GM18499 (cell line): ENCODE measurements around the gene SOS2.

ENCODE experiments used
- ATAC-seq: cut with Tn5 transposase; IDR thresholded peaks from one replicate; pipeline ENCODE4 v1.9.1; 2021; ENCODE audit warnings: moderate number of reproducible peaks; ENCODE audit not compliant: insufficient read depth, unreplicated experiment

Gene SOS2

DNA sequence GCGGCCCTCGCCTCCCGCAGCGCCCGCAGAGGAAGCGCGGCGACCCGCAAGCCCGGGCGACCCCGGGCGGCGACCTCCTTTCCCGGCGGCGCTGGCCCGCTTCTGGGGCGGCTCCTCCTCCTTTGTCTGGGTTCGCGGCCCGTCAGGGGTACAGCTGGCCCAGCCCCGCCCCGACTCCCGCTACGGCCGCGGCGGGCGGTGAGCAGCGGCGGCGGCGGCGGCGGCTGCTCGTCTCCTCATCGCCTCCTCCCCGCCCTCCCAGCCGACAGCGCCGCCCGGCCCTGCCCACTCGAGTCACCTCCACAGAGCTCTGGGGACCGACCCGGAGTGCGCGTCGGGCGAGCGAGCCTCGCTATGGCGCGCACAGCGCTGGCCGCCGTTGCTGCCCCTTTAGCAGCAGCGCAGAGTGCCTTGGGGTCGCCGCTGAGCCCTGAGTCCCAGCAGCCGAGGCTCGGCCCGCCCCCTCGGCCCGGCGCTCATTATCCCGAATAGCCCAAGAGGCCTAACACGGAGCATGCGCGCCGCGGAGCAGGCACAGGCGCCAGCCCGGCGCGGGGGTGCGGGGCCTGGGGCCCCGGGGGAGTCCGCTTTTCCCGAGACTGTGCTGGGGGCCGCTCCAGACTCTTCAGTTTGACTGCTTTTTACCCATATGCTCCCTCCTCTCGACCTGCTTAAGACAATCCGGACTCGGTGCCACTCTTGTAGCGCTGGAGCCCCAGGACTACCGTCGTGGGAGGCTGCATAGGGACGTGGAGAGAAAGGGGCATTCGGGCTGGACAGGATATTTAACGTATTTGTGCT, at the start of gene SOS2:
Gene SOS2, minus strand, starts transcription at position 104 of the 801 bp plus-strand sequence. CDS start 295 bp downstream, outside the sequence.
- peak; percentile 52 for ATAC-seq

GRCh38 chr14:50272498-50272897, 41.1 kb upstream of the SOS2 start:
- ATAC-seq = no peak

GRCh38 chr14:50270932-50271331, 39.6 kb upstream of the SOS2 start:
- no peak for ATAC-seq

GRCh38 chr14:50265029-50265428, 33.7 kb upstream of the SOS2 start:
- ATAC-seq = no peak

GRCh38 chr14:50263321-50263720, 31.9 kb upstream of the SOS2 start:
- ATAC-seq = no peak

DNA sequence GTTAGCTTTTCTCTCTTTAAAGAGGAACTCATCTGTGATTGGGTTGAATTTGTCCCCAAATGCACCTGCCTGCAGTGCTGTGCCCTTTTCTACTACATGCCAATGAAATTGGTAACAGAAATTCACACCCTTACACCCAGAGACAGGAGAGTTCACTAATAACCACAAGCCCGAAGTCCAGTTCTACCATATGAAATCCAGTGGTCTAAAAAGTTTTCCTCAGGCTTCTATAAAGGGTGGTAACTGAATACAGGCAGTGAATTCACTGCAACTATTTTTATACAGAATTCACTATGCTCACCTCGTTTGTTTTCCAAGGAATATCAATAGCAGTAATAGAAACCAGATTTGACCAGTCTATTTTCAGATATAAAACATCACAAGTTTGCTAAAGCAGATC, 31.5 kb upstream of the SOS2 start:
- no peak for ATAC-seq

- ATAC-seq = no peak
These were observed 29.1 kb upstream of the SOS2 start for GRCh38 chr14:50260511-50260910.

DNA sequence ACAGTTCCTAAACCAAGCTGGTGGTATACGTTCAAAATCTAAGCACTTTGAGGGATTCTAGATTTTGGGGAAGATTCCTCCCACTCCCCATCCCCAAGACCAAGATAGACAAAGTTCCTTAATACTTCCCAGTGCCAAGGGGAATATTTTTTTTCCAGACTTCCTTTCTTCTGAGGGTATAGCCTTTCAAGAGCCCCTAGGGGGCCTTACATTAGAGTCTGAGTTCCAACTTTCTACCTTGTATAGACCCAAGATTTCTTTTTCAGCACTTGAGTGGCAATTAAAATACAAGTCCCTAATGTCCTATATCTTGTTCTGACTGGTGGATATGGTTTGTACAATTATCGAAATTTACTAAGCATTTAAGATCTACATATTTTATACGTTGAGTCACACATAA, 28.7 kb upstream of the SOS2 start:
- ATAC-seq = no peak

GRCh38 chr14:50257732-50258131, 26.4 kb upstream of the SOS2 start:
- ATAC-seq = no peak

DNA sequence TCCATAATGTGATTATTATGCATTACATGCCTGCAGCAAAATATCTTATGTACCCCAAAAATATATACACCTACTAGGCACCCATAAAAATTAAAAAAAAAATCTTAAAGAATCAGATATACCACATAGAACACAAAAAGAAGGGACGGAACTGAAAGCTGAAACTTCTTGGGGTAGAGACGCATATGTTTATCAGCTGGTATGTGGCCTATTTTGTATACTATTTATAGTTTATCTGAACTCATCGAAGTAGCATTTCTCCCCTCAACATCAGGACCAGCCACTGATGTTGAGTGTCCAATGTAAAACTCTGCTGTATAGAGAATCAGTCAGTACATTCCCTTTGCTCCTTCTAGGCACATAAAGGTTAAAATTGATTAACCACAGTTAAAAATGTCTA, 22.9 kb upstream of the SOS2 start:
- ATAC-seq = no peak

DNA sequence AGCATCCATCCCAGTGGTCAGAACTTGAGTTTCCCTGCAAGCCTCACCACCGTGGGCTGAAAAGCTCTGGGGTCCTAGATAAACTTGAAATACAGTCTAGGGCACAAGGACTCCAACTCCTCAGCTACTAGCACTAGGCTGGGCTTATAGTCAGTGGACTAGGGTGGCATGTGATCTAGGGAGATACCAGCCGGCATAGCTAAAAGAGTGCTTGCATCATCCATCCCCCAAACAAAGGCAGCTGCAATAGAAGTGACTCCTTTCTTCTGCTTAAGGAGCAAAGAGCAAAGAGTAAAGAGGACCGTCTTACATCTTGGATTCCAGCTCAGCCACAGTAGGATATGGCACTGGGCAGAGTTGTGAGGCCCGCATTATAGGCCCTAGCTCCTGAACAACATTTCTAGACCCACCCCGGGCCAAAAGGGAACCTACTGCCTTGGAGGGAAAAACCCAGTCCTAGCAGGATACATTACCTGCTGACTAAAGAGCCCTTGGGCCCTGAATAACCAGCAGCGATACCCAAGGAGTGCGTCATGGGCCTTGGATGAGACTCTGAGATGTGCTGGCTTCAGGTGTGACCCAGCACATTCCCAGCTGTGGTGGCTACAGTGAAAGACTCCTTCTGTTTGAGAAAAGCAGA, 17.9 kb upstream of the SOS2 start:
- ATAC-seq = no peak

DNA sequence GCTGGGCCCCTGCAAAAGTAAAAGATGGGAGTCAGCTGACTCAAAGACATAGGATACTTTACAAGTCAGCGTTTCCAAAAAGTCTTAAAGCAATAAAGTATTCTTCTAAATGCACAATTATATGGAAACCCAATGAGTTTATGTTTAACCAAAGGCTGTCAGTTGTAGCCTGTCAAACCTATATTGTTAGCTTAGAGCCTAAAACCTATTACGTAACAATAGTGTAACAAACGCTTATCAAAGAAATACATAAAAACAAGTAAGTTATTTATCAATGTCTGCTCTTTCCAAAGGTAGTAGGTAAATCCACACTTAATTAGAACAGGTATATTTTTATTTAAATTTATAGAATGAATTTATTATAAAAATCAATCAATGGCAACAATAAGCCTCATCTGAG, 15.9 kb upstream of the SOS2 start:
- ATAC-seq = no peak

DNA sequence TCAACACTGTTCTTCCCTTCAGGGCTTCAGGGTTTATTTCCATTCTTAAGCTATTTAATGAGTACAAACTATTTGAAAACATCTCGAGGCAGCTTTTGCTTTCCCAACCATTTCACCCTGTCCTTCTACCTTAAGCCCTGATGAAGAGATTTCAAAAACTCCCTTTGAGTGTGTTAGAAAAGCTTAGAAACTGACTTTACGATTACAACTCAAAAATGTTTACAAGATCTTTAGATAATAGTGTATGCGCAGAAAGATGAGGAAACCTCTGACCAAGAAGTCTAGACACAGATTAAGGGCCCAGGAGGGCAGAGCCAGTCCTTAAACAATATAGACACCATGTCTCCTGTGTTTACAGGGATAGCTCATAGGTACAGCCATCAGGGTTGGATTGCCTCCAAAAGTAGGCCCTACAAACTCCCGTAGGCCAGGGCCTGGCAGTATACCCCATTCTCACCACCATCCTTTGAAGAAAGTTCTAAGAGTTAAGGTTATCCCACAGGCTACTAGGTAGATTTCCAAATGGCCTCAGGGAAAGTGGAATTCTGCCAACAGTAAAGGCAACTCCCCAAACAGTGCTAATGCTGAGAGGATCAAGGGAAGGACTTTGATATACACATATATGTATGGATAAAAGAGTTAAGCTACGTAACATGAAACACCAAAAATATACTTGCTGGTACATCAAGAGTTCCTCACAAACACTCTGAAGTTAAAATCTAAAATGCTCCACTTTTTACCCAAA, 11.4 kb upstream of the SOS2 start:
- no peak for ATAC-seq

GRCh38 chr14:50242096-50242495, 10.7 kb upstream of the SOS2 start:
- no peak for ATAC-seq

GRCh38 chr14:50237427-50237826, 6.0 kb upstream of the SOS2 start:
- no peak for ATAC-seq

GRCh38 chr14:50233951-50234250, 2.5 kb upstream of the SOS2 start:
- no peak for ATAC-seq

DNA sequence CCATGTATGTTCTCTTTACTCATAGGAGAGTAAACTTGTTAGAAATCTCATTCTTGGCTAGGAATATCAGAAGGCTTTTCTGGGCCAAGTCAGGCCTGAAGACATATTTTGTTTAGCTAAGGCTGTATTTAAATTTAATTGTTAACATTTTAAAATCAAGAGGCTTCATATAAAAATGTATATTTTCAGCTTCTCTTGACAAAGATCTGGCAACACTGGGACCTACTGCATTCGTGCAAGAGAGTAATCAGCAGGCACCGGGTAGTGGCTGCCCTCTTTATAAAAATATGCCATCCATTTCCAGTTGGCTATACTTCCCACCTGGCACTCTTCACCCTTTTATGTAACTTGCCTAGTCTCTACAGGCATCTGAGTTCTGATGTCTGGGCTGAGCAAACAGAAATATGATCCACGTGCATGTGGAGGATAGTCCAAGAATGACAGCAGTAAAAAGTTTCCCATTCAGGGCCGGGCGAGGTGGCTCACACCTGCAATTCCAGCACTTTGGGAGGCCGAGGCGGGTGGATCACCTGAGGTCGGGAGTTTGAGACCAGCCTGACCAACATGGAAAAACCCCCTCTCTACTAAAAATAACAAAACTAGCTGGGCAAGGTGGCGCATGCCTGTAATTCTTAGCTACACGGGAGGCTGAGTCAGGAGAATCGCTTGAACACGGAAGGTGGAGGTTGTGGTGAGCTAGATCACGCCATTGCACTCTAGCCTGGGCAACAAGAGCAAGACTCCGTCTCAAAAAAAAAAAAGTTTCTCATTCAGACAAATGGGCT, 2.0 kb upstream of the SOS2 start:
- no peak for ATAC-seq

DNA sequence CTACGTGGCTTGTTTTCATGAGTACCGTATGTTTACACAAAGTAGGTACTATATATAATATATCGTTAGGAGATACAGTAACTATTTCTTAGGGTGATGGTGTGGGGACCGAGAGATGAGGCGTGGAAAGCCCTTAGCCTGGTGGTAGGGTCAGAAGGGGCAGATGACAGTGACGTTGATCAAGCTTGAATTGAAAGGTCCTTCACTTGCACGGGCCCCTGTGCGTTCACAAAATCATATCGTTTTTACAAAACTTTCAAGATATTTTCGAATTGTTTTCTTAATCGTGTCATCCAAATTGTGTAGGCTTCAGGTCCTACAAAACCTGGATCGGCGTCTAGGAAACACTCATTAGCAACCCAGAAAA, 881 bp upstream of the SOS2 start:
- ATAC-seq = no peak

- ATAC-seq = peak; percentile 25
These were observed 490 bp downstream of the SOS2 start for GRCh38 chr14:50230701-50231474.

GRCh38 chr14:50230401-50230700, 1.0 kb downstream of the SOS2 start:
- no peak for ATAC-seq
